Stimulated activated CD4-positive, alpha-beta T cell treated with anti-CD3 and anti-CD28 coated beads, Interleukin-2, amount 100 ng/mL, for 48 hours (primary cell): ENCODE measurements around the gene TRMT2A.
A peak's percentile ranks its signal among the peaks of the same experiment; 100 is the strongest.
"Not testable (repeated sequence)": the region's sequence is repeated elsewhere in the genome, so short reads cannot be mapped to it uniquely, and the experiment has no call there.

Source experiments
- DNase-seq, 2 donors: peaks; one replicate each; pipeline ENCODE4 v3.0.0-alpha.2; 2020

TRMT2A gene

GRCh38 chr22:20084547-20085413 is 32.2 kb downstream of the TRMT2A start:
- DNase-seq: peak in 1 of 2 donors; percentile 28

- no peak for DNase-seq
Measured at GRCh38 chr22:20083891-20084546, 33.0 kb downstream of the TRMT2A start.

- no peak for DNase-seq
Measured at GRCh38 chr22:20083157-20083890, 33.7 kb downstream of the TRMT2A start.

- DNase-seq: no peak
Measured at GRCh38 chr22:20080776-20081654, 36.0 kb downstream of the TRMT2A start.

- DNase-seq: peak; percentile 53 to 61
Measured at GRCh38 chr22:20080445-20080775, 36.6 kb downstream of the TRMT2A start.

GRCh38 chr22:20079745-20080444 is 37.1 kb downstream of the TRMT2A start, which contains the start of gene DGCR8:
Gene DGCR8, plus strand, starts transcription at chr22:20080241. Its CDS starts 5,723 bp downstream, at chr22:20085964.
- peak; percentile 53 to 67 for DNase-seq

GRCh38 chr22:20076627-20077172 is 40.3 kb downstream of the TRMT2A start:
- no peak for DNase-seq

- DNase-seq: no peak
Measured at GRCh38 chr22:20071524-20071972, 45.5 kb downstream of the TRMT2A start.

- DNase-seq: no peak
Measured at GRCh38 chr22:20069331-20070042, 47.5 kb downstream of the TRMT2A start.

- DNase-seq: no peak
Measured at GRCh38 chr22:20068640-20069039, 48.4 kb downstream of the TRMT2A start.

- not testable (repeated sequence) for DNase-seq
Measured at GRCh38 chr22:20067384-20067682, 49.7 kb downstream of the TRMT2A start.

GRCh38 chr22:20066617-20067383 is 50.2 kb downstream of the TRMT2A start:
- DNase-seq: no peak

- no peak for DNase-seq
Measured at GRCh38 chr22:20065896-20066616, 51.0 kb downstream of the TRMT2A start.

GRCh38 chr22:20064545-20065262 is 52.3 kb downstream of the TRMT2A start:
- DNase-seq: no peak

- DNase-seq: no peak
Measured at GRCh38 chr22:20064140-20064480, 52.9 kb downstream of the TRMT2A start.

GRCh38 chr22:20063271-20064139 is 53.5 kb downstream of the TRMT2A start:
- DNase-seq: no peak

- no peak for DNase-seq
Measured at GRCh38 chr22:20062766-20063083, 54.3 kb downstream of the TRMT2A start.
